Measurements from ENCODE around the gene AIPL1. TPM values are rescaled to one million over a fixed set of nuclear protein-coding genes. Genes with fewer than 3 reads are reported as not detected.

AIPL1 gene
- total and polyA plus RNA-seq, 2 of the 4 experiments (the other 2 are of a cell fraction), result not detected

GRCh38 chr17:6444571-6445335 is 9.8 kb upstream of the AIPL1 start (continued):
- TF ChIP-seq, protein P1, sequence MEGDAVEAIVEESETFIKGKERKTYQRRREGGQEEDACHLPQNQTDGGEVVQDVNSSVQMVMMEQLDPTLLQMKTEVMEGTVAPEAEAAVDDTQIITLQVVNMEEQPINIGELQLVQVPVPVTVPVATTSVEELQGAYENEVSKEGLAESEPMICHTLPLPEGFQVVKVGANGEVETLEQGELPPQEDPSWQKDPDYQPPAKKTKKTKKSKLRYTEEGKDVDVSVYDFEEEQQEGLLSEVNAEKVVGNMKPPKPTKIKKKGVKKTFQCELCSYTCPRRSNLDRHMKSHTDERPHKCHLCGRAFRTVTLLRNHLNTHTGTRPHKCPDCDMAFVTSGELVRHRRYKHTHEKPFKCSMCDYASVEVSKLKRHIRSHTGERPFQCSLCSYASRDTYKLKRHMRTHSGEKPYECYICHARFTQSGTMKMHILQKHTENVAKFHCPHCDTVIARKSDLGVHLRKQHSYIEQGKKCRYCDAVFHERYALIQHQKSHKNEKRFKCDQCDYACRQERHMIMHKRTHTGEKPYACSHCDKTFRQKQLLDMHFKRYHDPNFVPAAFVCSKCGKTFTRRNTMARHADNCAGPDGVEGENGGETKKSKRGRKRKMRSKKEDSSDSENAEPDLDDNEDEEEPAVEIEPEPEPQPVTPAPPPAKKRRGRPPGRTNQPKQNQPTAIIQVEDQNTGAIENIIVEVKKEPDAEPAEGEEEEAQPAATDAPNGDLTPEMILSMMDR (conservative IDR thresholded peaks at IDR 0.05; ENCODE audit: low read depth, low read length), result no peak
- no peak for TF ChIP-seq MAFK (IDR thresholded peaks at IDR 0.05; ENCODE audit: low read depth, low read length)
